Epithelial cell of proximal tubule (primary cell): ENCODE data around the gene MCC. TPM values are rescaled to one million over a fixed set of nuclear protein-coding genes. Genes with fewer than 3 reads are reported as not detected.
A peak's percentile ranks its signal among the peaks of the same experiment; 100 is the strongest.

ENCODE experiments used
- DNase-seq: peaks from one replicate; pipeline ENCODE4 v3.0.0-alpha.2; 2011; ENCODE audit warnings: low read depth
- H3K4me3 ChIP-seq: 2 replicates; pipeline ENCODE4 v1.5.1; 2011; ENCODE audit warnings: low read depth, mild to moderate bottlenecking, low read length
- total RNA-seq: library from RNA; depleted of rRNA; stranded (reverse); fragments of >200 nt; gene quantifications from 2 replicates; pipeline ENCODE4 v1.2.3, GENCODE V29; 2015
- TF ChIP-seq, protein P1 (sequence below): conservative IDR thresholded peaks from 2 replicates; pipeline ENCODE4 v1.5.1; 2012; ENCODE audit warnings: low read depth, mild to moderate bottlenecking, low read length

MCC gene
- total RNA-seq, 1 donor from 2014 or later: 6.3 TPM

GRCh38 chr5:113295111-113295539 lies 193.1 kb downstream of the MCC start:
- TF ChIP-seq, protein P1, sequence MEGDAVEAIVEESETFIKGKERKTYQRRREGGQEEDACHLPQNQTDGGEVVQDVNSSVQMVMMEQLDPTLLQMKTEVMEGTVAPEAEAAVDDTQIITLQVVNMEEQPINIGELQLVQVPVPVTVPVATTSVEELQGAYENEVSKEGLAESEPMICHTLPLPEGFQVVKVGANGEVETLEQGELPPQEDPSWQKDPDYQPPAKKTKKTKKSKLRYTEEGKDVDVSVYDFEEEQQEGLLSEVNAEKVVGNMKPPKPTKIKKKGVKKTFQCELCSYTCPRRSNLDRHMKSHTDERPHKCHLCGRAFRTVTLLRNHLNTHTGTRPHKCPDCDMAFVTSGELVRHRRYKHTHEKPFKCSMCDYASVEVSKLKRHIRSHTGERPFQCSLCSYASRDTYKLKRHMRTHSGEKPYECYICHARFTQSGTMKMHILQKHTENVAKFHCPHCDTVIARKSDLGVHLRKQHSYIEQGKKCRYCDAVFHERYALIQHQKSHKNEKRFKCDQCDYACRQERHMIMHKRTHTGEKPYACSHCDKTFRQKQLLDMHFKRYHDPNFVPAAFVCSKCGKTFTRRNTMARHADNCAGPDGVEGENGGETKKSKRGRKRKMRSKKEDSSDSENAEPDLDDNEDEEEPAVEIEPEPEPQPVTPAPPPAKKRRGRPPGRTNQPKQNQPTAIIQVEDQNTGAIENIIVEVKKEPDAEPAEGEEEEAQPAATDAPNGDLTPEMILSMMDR: no peak
- peak overlapping the region; percentile 80 for H3K4me3 ChIP-seq
- no peak for DNase-seq

DNA sequence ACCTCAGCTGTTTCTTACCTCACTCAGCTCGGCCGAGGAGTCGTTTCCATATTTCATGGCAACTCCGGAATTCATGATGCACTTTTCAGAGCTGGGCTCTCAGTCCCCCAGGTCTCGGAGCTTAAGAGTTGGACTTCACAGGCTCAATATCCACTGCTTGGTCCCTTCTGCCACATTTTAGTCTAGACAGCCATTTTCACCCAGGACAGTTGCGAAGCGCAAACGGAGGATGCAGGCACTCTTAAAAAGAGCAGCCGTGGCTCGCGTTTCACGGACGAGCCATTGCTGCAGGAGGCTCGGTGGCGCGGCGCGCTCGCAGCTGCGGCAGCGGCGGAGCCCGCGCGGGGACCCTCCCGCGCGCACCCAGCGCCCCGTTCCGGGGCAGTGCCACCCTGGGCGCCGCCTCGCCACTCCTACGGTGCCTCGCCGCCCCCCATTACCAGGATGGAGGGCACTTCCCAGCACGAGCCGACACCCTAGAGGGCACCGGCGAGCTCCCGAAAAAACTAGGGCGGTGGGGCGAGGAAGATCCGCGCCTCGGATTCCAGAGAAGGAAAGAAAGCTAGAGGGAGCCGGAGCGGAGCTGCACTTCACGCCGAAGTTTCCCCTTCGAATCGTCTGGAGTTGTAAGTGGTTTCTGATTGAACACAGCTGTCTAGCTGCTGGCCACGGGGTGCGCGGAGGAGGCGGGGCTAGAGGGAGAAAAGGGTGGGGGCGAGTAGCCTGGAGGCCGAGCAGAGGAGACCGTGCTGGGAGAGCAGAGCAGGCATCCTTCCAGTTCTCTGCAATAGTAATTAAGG lies 193.7 kb downstream of the MCC start:
- TF ChIP-seq, protein P1: no peak
- H3K4me3 ChIP-seq: peak overlapping the region; percentile 80
- DNase-seq: peak; percentile 26

DNA sequence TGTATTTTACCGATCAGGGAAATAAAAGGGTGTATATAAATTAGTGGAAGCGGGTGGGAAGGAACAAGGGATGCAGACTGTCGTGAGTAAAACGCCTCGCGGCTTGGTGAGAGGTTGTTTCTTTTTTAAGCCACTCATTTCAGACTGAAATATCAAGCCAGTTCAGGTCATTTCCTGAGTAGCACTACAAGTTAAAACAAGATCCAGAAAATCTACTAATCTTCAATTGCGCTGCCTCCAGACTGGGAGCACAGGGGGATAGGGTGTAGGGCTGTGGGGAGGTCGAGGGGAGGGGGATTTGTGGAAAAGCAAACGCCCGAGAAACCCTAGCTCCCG lies 194.3 kb downstream of the MCC start:
- peak overlapping the region; percentile 80 for H3K4me3 ChIP-seq
- DNase-seq: no peak
- TF ChIP-seq, protein P1: no peak

DNA sequence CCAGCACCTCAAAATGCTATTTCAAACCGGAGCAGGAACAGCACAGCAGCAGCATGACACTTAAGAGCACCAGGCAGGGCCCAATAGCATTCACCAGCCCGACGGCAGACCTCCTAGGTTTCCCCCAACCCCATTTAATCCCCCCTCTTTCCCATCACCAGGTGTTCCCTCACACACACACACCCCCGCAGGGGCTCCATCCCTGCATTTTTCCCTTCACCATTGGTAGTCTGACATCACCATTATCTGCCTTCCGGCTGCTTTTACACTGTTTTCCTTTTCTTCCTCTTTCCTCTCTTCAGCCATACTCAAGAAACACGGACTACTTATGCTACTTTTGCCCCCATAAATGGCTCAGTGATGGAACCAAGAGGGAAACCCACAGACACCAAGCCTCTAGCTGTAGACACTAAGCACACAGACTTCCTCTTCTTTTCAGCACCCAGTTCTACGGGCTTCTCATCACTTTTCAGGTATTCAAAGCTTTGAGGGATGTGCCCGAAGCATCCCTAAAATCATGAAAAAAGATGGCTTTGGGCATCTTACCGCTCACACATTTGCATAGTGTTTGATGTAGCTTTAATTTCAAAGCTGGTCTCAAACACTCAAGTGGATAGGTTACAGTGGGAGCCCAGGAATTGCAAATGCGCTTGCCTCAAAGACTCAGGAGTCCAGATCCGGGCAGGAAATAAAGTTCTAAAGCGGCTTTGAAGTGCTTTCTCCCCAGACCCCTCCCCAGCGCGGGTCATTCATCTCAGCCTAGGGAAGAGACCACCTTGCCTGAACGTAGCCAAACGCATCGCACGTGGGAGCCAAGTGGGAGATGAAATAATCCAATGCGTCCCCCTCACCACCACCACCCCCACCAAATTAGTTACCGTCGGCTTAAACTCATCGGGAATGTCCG lies 194.9 kb downstream of the MCC start:
- DNase-seq: no peak
- TF ChIP-seq, protein P1: no peak
- H3K4me3 ChIP-seq: peak overlapping the region; percentile 80

DNA sequence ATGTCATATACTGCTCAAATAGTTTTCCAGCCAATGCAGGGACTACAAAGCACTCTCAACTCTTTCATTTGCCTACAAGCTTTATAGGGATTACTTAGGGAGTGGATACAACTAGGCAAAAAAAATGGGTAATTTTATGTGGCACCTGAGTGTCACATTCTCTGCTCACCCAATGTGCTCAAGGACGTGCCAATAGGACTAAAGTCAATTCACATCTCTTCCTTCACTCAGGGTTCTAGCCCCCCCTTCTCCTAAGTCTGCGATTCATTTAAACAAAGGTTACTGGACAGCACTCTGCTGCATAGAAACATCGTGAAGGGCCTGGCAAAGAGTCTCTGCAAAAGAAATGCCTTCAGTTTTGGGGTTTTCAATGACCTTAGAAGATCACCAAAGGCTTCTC lies 195.8 kb downstream of the MCC start:
- H3K4me3 ChIP-seq: no peak overlapping the region
- no peak for DNase-seq
- TF ChIP-seq, protein P1: no peak

DNA sequence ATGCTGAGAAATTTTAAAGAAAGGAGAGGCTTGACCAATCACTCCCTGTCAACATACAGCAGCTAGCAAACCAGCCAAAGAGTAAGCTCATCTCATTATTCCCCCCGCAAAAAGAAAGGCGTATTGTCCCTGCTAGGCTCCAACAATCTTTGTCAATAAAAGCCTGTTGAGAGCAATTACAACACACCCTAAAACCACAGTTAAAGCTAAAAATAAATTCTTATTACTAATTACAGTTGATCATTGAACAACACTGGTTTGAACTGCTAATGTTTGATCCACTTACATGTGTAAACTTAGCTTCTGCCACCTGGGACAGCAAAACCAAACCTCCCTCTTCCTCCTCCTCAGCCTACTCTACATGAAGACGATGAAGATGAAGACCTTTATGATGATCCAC lies 204.7 kb downstream of the MCC start:
- no peak overlapping the region for H3K4me3 ChIP-seq
- TF ChIP-seq, protein P1: no peak
- peak; percentile 60 for DNase-seq
